GM12872 (cell line): ENCODE measurements around the gene SAMD4B.

Experiments
- TF ChIP-seq, protein P1 (sequence below): IDR thresholded peaks from 3 replicates; pipeline ENCODE4 v1.5.1; 2011; ENCODE audit warnings: low read depth, mild to moderate bottlenecking, low read length, moderate library complexity; ENCODE audit not compliant: insufficient read depth

Gene SAMD4B

DNA sequence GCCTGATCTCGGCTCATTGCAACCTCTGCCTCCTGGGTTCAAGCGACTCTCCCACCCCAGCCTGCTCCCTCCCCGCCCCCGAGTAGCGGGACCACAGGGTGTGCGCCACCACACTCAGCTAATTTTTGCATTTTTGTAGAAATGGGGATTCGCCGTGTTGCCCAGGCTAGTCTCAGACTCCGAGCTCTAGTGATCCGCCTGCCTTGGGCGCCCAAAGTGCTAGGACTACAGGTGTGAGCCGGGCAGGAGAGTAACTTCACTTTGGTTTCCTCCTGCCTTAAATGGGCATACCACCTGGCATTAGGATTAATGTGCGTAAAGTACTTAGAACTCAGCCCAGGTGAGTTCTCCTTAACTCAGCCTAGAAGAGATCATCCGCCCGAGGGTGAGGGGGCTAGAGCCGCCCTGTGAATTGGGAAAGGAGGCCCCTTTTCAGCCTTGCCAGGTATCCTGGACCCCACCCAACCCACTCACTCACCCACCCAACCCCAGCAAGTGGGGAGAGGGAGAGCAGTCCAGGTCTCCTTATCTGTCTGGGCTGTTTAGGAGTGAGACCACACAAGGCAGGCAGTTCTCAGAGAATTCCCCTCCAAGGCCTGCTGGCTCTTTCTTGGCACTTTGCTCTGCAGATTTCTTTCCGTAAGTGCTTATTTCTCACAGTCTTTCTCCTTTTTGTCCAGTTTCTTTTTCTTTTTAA, 63.2 kb downstream of the SAMD4B start:
- TF ChIP-seq, protein P1, sequence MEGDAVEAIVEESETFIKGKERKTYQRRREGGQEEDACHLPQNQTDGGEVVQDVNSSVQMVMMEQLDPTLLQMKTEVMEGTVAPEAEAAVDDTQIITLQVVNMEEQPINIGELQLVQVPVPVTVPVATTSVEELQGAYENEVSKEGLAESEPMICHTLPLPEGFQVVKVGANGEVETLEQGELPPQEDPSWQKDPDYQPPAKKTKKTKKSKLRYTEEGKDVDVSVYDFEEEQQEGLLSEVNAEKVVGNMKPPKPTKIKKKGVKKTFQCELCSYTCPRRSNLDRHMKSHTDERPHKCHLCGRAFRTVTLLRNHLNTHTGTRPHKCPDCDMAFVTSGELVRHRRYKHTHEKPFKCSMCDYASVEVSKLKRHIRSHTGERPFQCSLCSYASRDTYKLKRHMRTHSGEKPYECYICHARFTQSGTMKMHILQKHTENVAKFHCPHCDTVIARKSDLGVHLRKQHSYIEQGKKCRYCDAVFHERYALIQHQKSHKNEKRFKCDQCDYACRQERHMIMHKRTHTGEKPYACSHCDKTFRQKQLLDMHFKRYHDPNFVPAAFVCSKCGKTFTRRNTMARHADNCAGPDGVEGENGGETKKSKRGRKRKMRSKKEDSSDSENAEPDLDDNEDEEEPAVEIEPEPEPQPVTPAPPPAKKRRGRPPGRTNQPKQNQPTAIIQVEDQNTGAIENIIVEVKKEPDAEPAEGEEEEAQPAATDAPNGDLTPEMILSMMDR = no peak

DNA sequence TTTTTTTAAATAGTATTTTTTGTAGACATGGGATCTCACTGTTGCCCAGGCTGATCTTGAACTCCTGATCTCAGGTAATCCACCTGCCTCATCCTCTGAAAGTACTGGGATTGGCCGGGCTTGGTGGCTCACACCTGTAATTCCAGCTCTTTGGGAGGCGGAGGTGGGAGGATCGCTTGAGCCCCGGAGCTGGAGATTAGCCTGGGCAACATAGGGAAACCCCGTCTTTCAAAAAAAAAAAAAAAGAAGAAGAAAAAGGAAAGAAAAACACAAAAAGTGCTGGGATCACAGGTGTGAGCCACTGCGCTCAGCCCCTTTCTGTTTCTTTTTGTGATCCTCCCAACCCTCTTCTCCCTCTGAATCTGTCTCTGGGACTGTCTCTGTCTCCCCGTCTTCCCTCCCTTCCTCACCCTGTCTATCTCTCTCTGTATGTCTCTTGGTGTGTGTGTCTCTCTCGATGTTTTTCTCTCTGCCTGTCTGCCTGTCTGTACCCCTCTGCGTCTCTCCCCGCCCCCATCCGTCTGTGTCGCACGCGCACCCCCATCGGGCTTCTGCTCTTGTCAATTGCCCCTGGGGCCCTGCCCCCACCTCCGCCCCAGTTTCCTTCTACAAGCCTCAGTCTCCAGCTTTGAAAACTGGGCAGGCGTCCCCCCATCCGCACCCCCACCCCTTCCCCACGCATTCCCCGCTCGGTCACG, 63.9 kb downstream of the SAMD4B start:
- TF ChIP-seq, protein P1 = no peak

DNA sequence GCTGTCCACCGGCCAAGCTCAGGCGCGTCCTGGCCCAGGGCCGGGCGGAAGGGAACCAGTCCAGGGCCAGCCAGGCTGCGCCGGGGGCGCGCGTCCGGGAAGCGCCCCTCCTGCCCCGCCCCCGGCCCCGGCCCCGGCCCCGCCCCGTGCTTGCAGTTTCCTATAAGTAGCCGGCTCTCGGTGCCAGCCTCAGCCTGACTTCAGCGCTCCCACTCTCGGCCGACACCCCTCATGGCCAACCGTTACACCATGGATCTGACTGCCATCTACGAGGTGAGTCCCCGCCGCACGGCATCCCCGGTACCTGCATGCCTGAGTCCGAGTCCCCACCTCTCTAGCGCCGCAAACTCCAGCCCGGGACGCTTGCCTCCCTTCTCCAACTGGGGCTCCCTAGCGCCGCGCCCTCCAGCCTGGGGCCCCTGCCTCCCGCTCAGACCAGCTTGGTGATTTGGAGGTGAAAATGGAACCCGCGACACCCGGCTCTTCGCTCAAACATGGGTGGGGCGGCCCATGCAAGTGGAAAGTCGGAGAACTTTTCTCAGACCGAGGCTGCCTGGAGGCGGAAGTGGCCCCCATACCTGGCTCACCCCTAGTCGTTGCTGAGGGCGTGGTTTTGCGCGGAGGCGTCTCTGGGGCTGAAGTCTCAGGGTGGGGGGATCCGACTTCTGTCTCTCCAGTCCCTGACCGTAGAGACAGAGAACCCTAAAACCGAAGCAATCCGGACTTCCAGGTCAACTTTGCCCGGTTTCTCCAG, 64.6 kb downstream of the SAMD4B start, which contains the start of gene ZFP36:
Gene ZFP36, plus strand, starts transcription at position 192 of the 754 bp plus-strand sequence. Its CDS starts 58 bp downstream, at position 250.
- TF ChIP-seq, protein P1 = no peak

DNA sequence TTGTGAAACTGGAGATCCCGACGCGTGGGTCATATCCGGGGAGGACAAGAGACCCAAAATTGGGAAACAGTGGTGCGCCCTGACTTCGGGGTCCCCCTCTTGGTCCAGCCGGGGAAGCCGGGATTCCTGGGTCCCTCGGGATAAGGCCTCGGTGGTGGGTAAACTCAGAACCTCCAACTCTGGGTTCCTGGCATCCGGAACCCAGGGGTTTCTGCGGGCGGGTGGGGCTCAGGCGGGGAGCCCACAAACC, 65.1 kb downstream of the SAMD4B start:
- TF ChIP-seq, protein P1 = no peak

DNA sequence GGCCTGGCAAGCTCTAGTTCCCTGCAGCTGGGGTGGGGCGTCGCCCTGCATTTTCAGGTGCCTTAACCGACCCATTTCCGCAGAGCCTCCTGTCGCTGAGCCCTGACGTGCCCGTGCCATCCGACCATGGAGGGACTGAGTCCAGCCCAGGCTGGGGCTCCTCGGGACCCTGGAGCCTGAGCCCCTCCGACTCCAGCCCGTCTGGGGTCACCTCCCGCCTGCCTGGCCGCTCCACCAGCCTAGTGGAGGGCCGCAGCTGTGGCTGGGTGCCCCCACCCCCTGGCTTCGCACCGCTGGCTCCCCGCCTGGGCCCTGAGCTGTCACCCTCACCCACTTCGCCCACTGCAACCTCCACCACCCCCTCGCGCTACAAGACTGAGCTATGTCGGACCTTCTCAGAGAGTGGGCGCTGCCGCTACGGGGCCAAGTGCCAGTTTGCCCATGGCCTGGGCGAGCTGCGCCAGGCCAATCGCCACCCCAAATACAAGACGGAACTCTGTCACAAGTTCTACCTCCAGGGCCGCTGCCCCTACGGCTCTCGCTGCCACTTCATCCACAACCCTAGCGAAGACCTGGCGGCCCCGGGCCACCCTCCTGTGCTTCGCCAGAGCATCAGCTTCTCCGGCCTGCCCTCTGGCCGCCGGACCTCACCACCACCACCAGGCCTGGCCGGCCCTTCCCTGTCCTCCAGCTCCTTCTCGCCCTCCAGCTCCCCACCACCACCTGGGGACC, 65.6 kb downstream of the SAMD4B start:
- TF ChIP-seq, protein P1 = no peak

DNA sequence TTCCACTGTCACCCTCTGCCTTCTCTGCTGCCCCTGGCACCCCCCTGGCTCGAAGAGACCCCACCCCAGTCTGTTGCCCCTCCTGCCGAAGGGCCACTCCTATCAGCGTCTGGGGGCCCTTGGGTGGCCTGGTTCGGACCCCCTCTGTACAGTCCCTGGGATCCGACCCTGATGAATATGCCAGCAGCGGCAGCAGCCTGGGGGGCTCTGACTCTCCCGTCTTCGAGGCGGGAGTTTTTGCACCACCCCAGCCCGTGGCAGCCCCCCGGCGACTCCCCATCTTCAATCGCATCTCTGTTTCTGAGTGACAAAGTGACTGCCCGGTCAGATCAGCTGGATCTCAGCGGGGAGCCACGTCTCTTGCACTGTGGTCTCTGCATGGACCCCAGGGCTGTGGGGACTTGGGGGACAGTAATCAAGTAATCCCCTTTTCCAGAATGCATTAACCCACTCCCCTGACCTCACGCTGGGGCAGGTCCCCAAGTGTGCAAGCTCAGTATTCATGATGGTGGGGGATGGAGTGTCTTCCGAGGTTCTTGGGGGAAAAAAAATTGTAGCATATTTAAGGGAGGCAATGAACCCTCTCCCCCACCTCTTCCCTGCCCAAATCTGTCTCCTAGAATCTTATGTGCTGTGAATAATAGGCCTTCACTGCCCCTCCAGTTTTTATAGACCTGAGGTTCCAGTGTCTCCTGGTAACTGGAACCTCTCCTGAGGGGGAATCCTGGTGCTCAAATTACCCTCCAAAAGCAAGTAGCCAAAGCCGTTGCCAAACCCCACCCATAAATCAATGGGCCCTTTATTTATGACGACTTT, 66.4 kb downstream of the SAMD4B start:
- TF ChIP-seq, protein P1 = no peak
